H9 (cell line): ENCODE results near the gene SNCA. TPM values are rescaled to one million over a fixed set of nuclear protein-coding genes. Genes with fewer than 3 reads are reported as not detected.

Experiments used
- DNase-seq: peaks from one replicate; pipeline ENCODE4 v3.0.0-alpha.2; 2017
- H2AFZ ChIP-seq: one replicate; pipeline ENCODE4 v1.6.1; 2013; ENCODE audit warnings: mild to moderate bottlenecking, low read length, control low read depth, moderate library complexity
- H2AK5ac ChIP-seq: 2 replicates; pipeline ENCODE4 v1.6.1; 2013; ENCODE audit warnings: low read length, control low read depth, mixed read lengths; ENCODE audit not compliant: insufficient read length
- H2BK120ac ChIP-seq: one replicate; pipeline ENCODE4 v1.6.1; 2013; ENCODE audit warnings: low read depth, mild to moderate bottlenecking, low read length, control low read depth, inconsistent platforms; ENCODE audit not compliant: poor library complexity, severe bottlenecking
- H2BK12ac ChIP-seq: 2 replicates; pipeline ENCODE4 v1.6.1; 2013; ENCODE audit warnings: low read length, control low read depth, mixed read lengths, low read depth; ENCODE audit not compliant: insufficient read length
- H2BK15ac ChIP-seq: 2 replicates; pipeline ENCODE4 v1.6.1; 2013; ENCODE audit warnings: low read depth, low read length, control low read depth
- H2BK20ac ChIP-seq: one replicate; pipeline ENCODE4 v1.6.1; 2013; ENCODE audit warnings: low read depth, mild to moderate bottlenecking, low read length, control low read depth, inconsistent platforms; ENCODE audit not compliant: poor library complexity, severe bottlenecking
- H2BK5ac ChIP-seq: 2 replicates; pipeline ENCODE4 v1.6.1; 2013; ENCODE audit warnings: low read length, control low read depth, mixed read lengths; ENCODE audit not compliant: insufficient read length
- H3K14ac ChIP-seq: 2 replicates; pipeline ENCODE4 v1.6.1; 2013; ENCODE audit warnings: low read length, control low read depth; ENCODE audit not compliant: insufficient read depth
- H3K18ac ChIP-seq: 2 replicates; pipeline ENCODE4 v1.6.1; 2013; ENCODE audit warnings: low read depth, mild to moderate bottlenecking, mixed read lengths, low read length, control low read depth; ENCODE audit not compliant: insufficient read length
- H3K23ac ChIP-seq: 2 replicates; pipeline ENCODE4 v1.6.1; 2013; ENCODE audit warnings: low read length, control low read depth, mixed read lengths, low read depth; ENCODE audit not compliant: insufficient read length
- H3K23me2 ChIP-seq: 2 replicates; pipeline ENCODE4 v1.6.1; 2013; ENCODE audit warnings: low read depth, mild to moderate bottlenecking, mixed read lengths, low read length, control low read depth; ENCODE audit not compliant: insufficient read length, poor library complexity, severe bottlenecking
- H3K27ac ChIP-seq: 2 replicates; pipeline ENCODE4 v1.5.1; 2013; ENCODE audit warnings: low read length, control low read depth, mixed read lengths, low read depth; ENCODE audit not compliant: insufficient read length
- H3K27me3 ChIP-seq: 2 replicates; pipeline ENCODE4 v1.6.1; 2013; ENCODE audit warnings: low read length, control low read depth, inconsistent platforms; ENCODE audit not compliant: insufficient read depth
- H3K4ac ChIP-seq: 2 replicates; pipeline ENCODE4 v1.6.1; 2013; ENCODE audit warnings: low read depth, mild to moderate bottlenecking, control low read depth, inconsistent platforms, low read length, moderate library complexity
- H3K4me1 ChIP-seq: 2 replicates; pipeline ENCODE4 v1.6.1; 2013; ENCODE audit warnings: low read length, control low read depth, inconsistent platforms; ENCODE audit not compliant: insufficient read depth
- H3K4me2 ChIP-seq: 2 replicates; pipeline ENCODE4 v1.6.1; 2013; ENCODE audit warnings: low read length, control low read depth, mixed read lengths; ENCODE audit not compliant: insufficient read length, insufficient read depth
- H3K56ac ChIP-seq: 2 replicates; pipeline ENCODE4 v1.6.1; 2013; ENCODE audit warnings: low read depth, mild to moderate bottlenecking, mixed read lengths, low read length, control low read depth; ENCODE audit not compliant: insufficient read length
- H3K79me1 ChIP-seq: 2 replicates; pipeline ENCODE4 v1.6.1; 2013; ENCODE audit warnings: low read depth, mild to moderate bottlenecking, moderate library complexity, low read length, control low read depth, inconsistent platforms; ENCODE audit not compliant: insufficient read depth, poor library complexity, severe bottlenecking
- H3K79me2 ChIP-seq: 2 replicates; pipeline ENCODE4 v1.6.1; 2013; ENCODE audit warnings: low read length, control low read depth, inconsistent platforms; ENCODE audit not compliant: insufficient read depth
- H3K9ac ChIP-seq: 2 replicates; pipeline ENCODE4 v1.6.1; 2013; ENCODE audit warnings: low read length, control low read depth, mixed read lengths; ENCODE audit not compliant: insufficient read length; ENCODE audit errors: extremely low read depth
- H3K9me3 ChIP-seq: one replicate; pipeline ENCODE4 v1.6.1; 2013; ENCODE audit warnings: low read depth, low read length, inconsistent platforms; ENCODE audit not compliant: control insufficient read depth
- H3T11ph ChIP-seq: one replicate; pipeline ENCODE4 v1.6.1; 2013; ENCODE audit warnings: mild to moderate bottlenecking, low read length, control low read depth, inconsistent platforms
- H4K20me1 ChIP-seq: one replicate; pipeline ENCODE4 v1.6.1; 2013; ENCODE audit not compliant: control insufficient read depth, insufficient read length, insufficient read depth
- H4K5ac ChIP-seq: 2 replicates; pipeline ENCODE4 v1.6.1; 2013; ENCODE audit warnings: low read depth, mild to moderate bottlenecking, mixed read lengths, low read length, control low read depth; ENCODE audit not compliant: insufficient read length
- H4K8ac ChIP-seq: replicated peaks from 2 replicates; pipeline ENCODE4 v1.6.1; 2013; ENCODE audit warnings: low read length, control low read depth, mixed read lengths, low read depth; ENCODE audit not compliant: insufficient read length
- H4K91ac ChIP-seq: 2 replicates; pipeline ENCODE4 v1.6.1; 2013; ENCODE audit warnings: low read depth, mild to moderate bottlenecking, moderate library complexity, mixed read lengths, low read length, control low read depth; ENCODE audit not compliant: insufficient read length
- H3K27ac Mint-ChIP-seq, 3 experiments: 2 replicates in 2 of 3; 3 replicates in 1 of 3; pipeline ENCODE4 v1.8.0; 2020 to 2021; ENCODE audit warnings: mixed read lengths in 3 of 3, mild to moderate bottlenecking in 1 of 3, moderate library complexity in 1 of 3
- H3K27me3 Mint-ChIP-seq: 2 replicates; pipeline ENCODE4 v1.8.0; 2021; ENCODE audit warnings: low read depth, mild to moderate bottlenecking, moderate library complexity, mixed read lengths
- H3K36me3 Mint-ChIP-seq, 3 experiments: 2 replicates in 2 of 3; 3 replicates in 1 of 3; pipeline ENCODE4 v1.8.0; 2020 to 2021; ENCODE audit warnings: low read depth in 3 of 3, mixed read lengths in 3 of 3; ENCODE audit not compliant: insufficient read depth in 1 of 3
- H3K4me1 Mint-ChIP-seq, 2 experiments: 2 replicates each; pipeline ENCODE4 v1.8.0; 2020; ENCODE audit warnings: mixed read lengths in 2 of 2
- H3K4me3 Mint-ChIP-seq, 2 experiments: 2 replicates in 1 of 2; 3 replicates in 1 of 2; pipeline ENCODE4 v1.8.0; 2020 to 2021; ENCODE audit warnings: mild to moderate bottlenecking in 2 of 2, mixed read lengths in 2 of 2, moderate library complexity in 1 of 2
- H3K9me3 Mint-ChIP-seq, 2 experiments: 2 replicates in 1 of 2; 3 replicates in 1 of 2; pipeline ENCODE4 v1.8.0; 2020; ENCODE audit warnings: mild to moderate bottlenecking in 2 of 2, mixed read lengths in 2 of 2, moderate library complexity in 1 of 2
- CTCF ChIP-seq: fragments of 200-600 bp; sonication (generic); conservative IDR thresholded peaks from 3 replicates; pipeline ENCODE4 v1.8.0; 2021; ENCODE audit warnings: antibody characterized with exemption, mild to moderate bottlenecking
- WGBS: extraction: QIAGEN DNeasy Blood & Tissue Kit; methylation state at CpG from one replicate; pipeline ENCODE4 v1.1.7; 2013; ENCODE audit warnings: missing lambda C conversion rate, low lambda C conversion rate, mixed read lengths; ENCODE audit not compliant: insufficient read length; ENCODE audit errors: extremely low coverage; 5-methylcytosine and 5-hydroxymethylcytosine counted together
- total RNA-seq: library from RNA; stranded (reverse); gene quantifications from 2 replicates; pipeline ENCODE4 v1.2.1, GENCODE V29; 2021

The SNCA gene
- total RNA-seq, 1 experiment from 2014 or later, result 8.5 TPM

- H2BK20ac ChIP-seq, result no peak overlapping the region
- Mint-ChIP-seq H3K27ac (no peak overlapping the region), H3K4me1 (peaks cover 6 to 7% of the 10 kb centered on the region in 2 experiments), H3K36me3 (no peaks in the 10 kb centered on the region; a peak in 1 of 7 replicates), H3K9me3 (no peaks in the 10 kb centered on the region), H3K4me3 (no peak overlapping the region), H3K27me3 (no peaks in the 10 kb centered on the region)
- no peak overlapping the region for H2BK5ac ChIP-seq
- H3T11ph ChIP-seq, result no peak overlapping the region
- H3K9ac ChIP-seq, result no peak overlapping the region
- H3K27me3 ChIP-seq, result no peaks in the 10 kb centered on the region
- no peaks in the 10 kb centered on the region for H3K79me1 ChIP-seq
- H2AK5ac ChIP-seq, result no peak overlapping the region
- H3K79me2 ChIP-seq, result no peaks in the 10 kb centered on the region
- no peak for TF ChIP-seq CTCF
- H2BK120ac ChIP-seq, result no peak overlapping the region
- no peaks in the 10 kb centered on the region for H3K23me2 ChIP-seq
- H3K4me1 ChIP-seq, result no peaks in the 10 kb centered on the region
- H4K20me1 ChIP-seq, result no peaks in the 10 kb centered on the region
- no peak overlapping the region for H2BK15ac ChIP-seq
- no CpG with 5 or more reads among the region's 3 CpGs for WGBS
- H3K18ac ChIP-seq, result no peak overlapping the region
- no peak overlapping the region for H2BK12ac ChIP-seq
- no peak overlapping the region for H4K91ac ChIP-seq
- no peaks in the 10 kb centered on the region for H3K9me3 ChIP-seq
- H4K8ac ChIP-seq, result no peak overlapping the region
- no peak overlapping the region for H3K27ac ChIP-seq
- H2AFZ ChIP-seq, result no peak overlapping the region
- H3K4me2 ChIP-seq, result no peak overlapping the region
- H3K23ac ChIP-seq, result no peak overlapping the region
- H4K5ac ChIP-seq, result no peak overlapping the region
- no peak overlapping the region for H3K14ac ChIP-seq
- no peak overlapping the region for H3K56ac ChIP-seq
- no peak for DNase-seq
- H3K4ac ChIP-seq, result no peak overlapping the region
These were observed 22.6 kb downstream of the SNCA start for GRCh38 chr4:89814362-89814761.
